ENCODE measurements around the gene KLHL11. TPM values are rescaled to one million over a fixed set of nuclear protein-coding genes. Genes with fewer than 3 reads are reported as not detected.

KLHL11 gene
- total RNA-seq, 1 experiment from 2014 or later, result 14.5 TPM

DNA sequence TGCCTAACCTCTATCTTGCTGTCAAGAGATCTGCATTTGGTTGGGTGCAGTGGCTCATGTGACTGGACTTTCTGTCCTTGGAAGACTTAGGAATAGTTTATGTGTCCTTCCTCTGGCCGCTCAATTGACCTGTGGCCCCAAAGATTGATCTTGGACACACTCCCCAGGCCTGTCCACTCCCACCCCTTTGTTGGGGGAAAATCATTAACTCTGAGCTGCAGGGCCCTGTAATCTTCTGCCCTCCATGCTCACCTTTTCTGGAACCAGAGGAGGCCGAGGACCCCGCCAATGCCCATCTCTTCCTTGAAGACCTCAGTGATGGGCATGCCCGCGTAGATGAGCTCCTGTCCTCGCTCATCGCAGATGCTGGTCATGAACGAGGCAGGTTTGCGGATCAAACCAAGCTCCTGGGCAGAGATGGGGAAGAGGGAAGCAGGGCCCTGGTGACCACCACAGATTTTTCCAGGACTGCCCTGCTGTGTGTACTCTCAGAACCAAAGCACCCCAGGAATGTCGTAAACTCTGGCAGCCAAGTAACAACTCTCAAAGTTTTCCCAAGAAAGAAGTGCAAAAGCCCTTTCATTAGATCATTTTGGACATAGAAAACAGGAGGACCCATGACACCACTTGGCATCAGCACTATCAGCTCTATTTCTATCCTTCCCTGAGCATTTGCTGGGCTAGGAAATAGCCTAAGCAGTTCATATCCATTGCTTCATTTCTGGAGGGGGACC is 8.5 kb upstream of the KLHL11 start:
- peaks cover 23% of the 10 kb centered on the region; the same call in 1 of the 2 replicates for H3F3A ChIP-seq (ENCODE audit: insufficient read depth, low read depth)
- 0 out of 2 replicates have a peak, but pooled peaks cover 1% of the 10 kb centered on the region for H4K20me1 ChIP-seq (ENCODE audit: insufficient read depth)
- no peak overlapping the region for H2AFZ ChIP-seq
- intact Hi-C loops (cut with micrococcal nuclease; ENCODE audit: unreplicated experiment), result no loop called here
- POLR2A ChIA-PET (ENCODE audit: unreplicated experiment), result no interaction called here
- no peak overlapping the region for H3K4me3 ChIP-seq
- H3K36me3 ChIP-seq (ENCODE audit: low read depth), result peaks cover 19% of the 10 kb centered on the region
- no peaks in the 10 kb centered on the region for H3K9me2 ChIP-seq (ENCODE audit: insufficient read depth)
- H3K4me2 ChIP-seq, result no peak overlapping the region
- no peak for TF ChIP-seq EZH2 (IDR thresholded peaks at IDR 0.05; ENCODE audit: low read depth)
- TF ChIP-seq, protein P1, sequence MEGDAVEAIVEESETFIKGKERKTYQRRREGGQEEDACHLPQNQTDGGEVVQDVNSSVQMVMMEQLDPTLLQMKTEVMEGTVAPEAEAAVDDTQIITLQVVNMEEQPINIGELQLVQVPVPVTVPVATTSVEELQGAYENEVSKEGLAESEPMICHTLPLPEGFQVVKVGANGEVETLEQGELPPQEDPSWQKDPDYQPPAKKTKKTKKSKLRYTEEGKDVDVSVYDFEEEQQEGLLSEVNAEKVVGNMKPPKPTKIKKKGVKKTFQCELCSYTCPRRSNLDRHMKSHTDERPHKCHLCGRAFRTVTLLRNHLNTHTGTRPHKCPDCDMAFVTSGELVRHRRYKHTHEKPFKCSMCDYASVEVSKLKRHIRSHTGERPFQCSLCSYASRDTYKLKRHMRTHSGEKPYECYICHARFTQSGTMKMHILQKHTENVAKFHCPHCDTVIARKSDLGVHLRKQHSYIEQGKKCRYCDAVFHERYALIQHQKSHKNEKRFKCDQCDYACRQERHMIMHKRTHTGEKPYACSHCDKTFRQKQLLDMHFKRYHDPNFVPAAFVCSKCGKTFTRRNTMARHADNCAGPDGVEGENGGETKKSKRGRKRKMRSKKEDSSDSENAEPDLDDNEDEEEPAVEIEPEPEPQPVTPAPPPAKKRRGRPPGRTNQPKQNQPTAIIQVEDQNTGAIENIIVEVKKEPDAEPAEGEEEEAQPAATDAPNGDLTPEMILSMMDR (conservative IDR thresholded peaks at IDR 0.05), result no peak
- no peaks in the 10 kb centered on the region for H3K4me1 ChIP-seq (replicated peaks; ENCODE audit: insufficient read depth)
- no peaks in the 10 kb centered on the region for H3K79me2 ChIP-seq (ENCODE audit: low read depth)
- H3K27ac ChIP-seq, result no peak overlapping the region
- BruUV-seq (replicated peaks), result no TSS peak
- no peak for DNase-seq
- CTCF ChIA-PET, result no interaction called here
- no peaks in the 10 kb centered on the region for H3K27me3 ChIP-seq (ENCODE audit: insufficient read depth, low read depth)
- no peaks in the 10 kb centered on the region for H3K9me3 ChIP-seq (ENCODE audit: insufficient read depth, low read depth)

GRCh38 chr17:41871789-41872188 is 6.6 kb upstream of the KLHL11 start:
- Histone ChIP-seq H3K9me2 (ENCODE audit: insufficient read depth) (no peaks in the 10 kb centered on the region), H3K27me3 (ENCODE audit: insufficient read depth, low read depth) (no peaks in the 10 kb centered on the region), H3F3A (ENCODE audit: insufficient read depth, low read depth) (peaks cover 34% of the 10 kb centered on the region; the same call in 1 of the 2 replicates), H3K4me3 (no peak overlapping the region), H3K36me3 (ENCODE audit: low read depth) (peaks cover 5% of the 10 kb centered on the region), H3K79me2 (ENCODE audit: low read depth) (no peaks in the 10 kb centered on the region), H2AFZ (no peak overlapping the region), H3K9me3 (ENCODE audit: insufficient read depth, low read depth) (no peaks in the 10 kb centered on the region), H3K4me2 (no peak overlapping the region), H3K27ac (no peak overlapping the region), H3K4me1 (replicated peaks; ENCODE audit: insufficient read depth) (no peaks in the 10 kb centered on the region), H4K20me1 (ENCODE audit: insufficient read depth) (no peaks in the 10 kb centered on the region)
- DNase-seq, result no peak
- intact Hi-C loops (cut with micrococcal nuclease; ENCODE audit: unreplicated experiment), result no loop called here
- POLR2A ChIA-PET (ENCODE audit: unreplicated experiment), result no interaction called here
- CTCF ChIA-PET, result interaction anchor here (0.5 kb wide), 1 partner anchor 53 kb away, joined by 3 read pairs; no protein-coding TSS in a partner anchor
- TF ChIP-seq EZH2 (IDR thresholded peaks at IDR 0.05; ENCODE audit: low read depth), result no peak
- TF ChIP-seq, protein P1 (conservative IDR thresholded peaks at IDR 0.05), result no peak
- BruUV-seq (replicated peaks), result no TSS peak

GRCh38 chr17:41870627-41871026 is 5.4 kb upstream of the KLHL11 start:
- ChIA-PET POLR2A (ENCODE audit: unreplicated experiment) (no interaction called here), CTCF (interaction anchor here (0.7 kb wide), 1 partner anchor 10 kb away, joined by 6 read pairs; no protein-coding TSS in a partner anchor)

More at GRCh38 chr17:41870627-41871026, 5.4 kb upstream of the KLHL11 start:
- Histone ChIP-seq H3F3A (ENCODE audit: insufficient read depth, low read depth) (peaks cover 37% of the 10 kb centered on the region; the same call in 1 of the 2 replicates), H3K9me3 (ENCODE audit: insufficient read depth, low read depth) (no peaks in the 10 kb centered on the region), H3K4me3 (no peak overlapping the region), H3K4me1 (replicated peaks; ENCODE audit: insufficient read depth) (no peaks in the 10 kb centered on the region), H3K4me2 (no peak overlapping the region), H3K27me3 (ENCODE audit: insufficient read depth, low read depth) (no peaks in the 10 kb centered on the region), H2AFZ (no peak overlapping the region), H4K20me1 (ENCODE audit: insufficient read depth) (no peaks in the 10 kb centered on the region), H3K79me2 (ENCODE audit: low read depth) (no peaks in the 10 kb centered on the region), H3K36me3 (ENCODE audit: low read depth) (peaks cover 4% of the 10 kb centered on the region), H3K9me2 (ENCODE audit: insufficient read depth) (no peaks in the 10 kb centered on the region), H3K27ac (no peak overlapping the region)
- no peak for TF ChIP-seq EZH2 (IDR thresholded peaks at IDR 0.05; ENCODE audit: low read depth)
- TF ChIP-seq, protein P1 (conservative IDR thresholded peaks at IDR 0.05), result no peak
- intact Hi-C loops (cut with micrococcal nuclease; ENCODE audit: unreplicated experiment), result no loop called here
- no peak for DNase-seq
- BruUV-seq (replicated peaks), result no TSS peak

Data from PC-9 (cell line).